HPDE6-E6E7 (cell line): ENCODE results near the gene TMCO2.
A peak's percentile ranks its signal among the peaks of the same experiment; 100 is the strongest.

Source experiments
- DNase-seq: peaks from one replicate; pipeline ENCODE4 v3.0.0; 2011; ENCODE audit warnings: missing footprints; ENCODE audit errors: extremely low spot score

TMCO2 gene

GRCh38 chr1:40257688-40258444, 10.1 kb downstream of the TMCO2 start, which contains the start of gene ZMPSTE24:
Gene ZMPSTE24 (plus strand): TSS chr1:40258236. CDS start chr1:40258272, 36 bp downstream.
- peak; percentile 80 for DNase-seq

GRCh38 chr1:40258445-40258769, 10.7 kb downstream of the TMCO2 start:
- DNase-seq: no peak

- DNase-seq: no peak
Observed at GRCh38 chr1:40264354-40264781, 16.6 kb downstream of the TMCO2 start.

- no peak for DNase-seq
Observed at GRCh38 chr1:40265298-40265697, 17.6 kb downstream of the TMCO2 start.

GRCh38 chr1:40265919-40266318, 18.2 kb downstream of the TMCO2 start:
- no peak for DNase-seq

- no peak for DNase-seq
Observed at GRCh38 chr1:40266786-40267535, 19.2 kb downstream of the TMCO2 start.

- DNase-seq: no peak
Observed at GRCh38 chr1:40267767-40268187, 20.0 kb downstream of the TMCO2 start.

- DNase-seq: no peak
Observed at GRCh38 chr1:40268211-40268610, 20.5 kb downstream of the TMCO2 start.

GRCh38 chr1:40270152-40270834, 22.6 kb downstream of the TMCO2 start:
- peak; percentile 12 for DNase-seq

GRCh38 chr1:40272653-40273213, 25.0 kb downstream of the TMCO2 start:
- no peak for DNase-seq

GRCh38 chr1:40273547-40274166, 25.9 kb downstream of the TMCO2 start:
- DNase-seq: no peak

GRCh38 chr1:40274331-40274730, 26.6 kb downstream of the TMCO2 start:
- DNase-seq: no peak

- DNase-seq: no peak
Observed at GRCh38 chr1:40276122-40276521, 28.4 kb downstream of the TMCO2 start.

GRCh38 chr1:40281853-40282252, 34.1 kb downstream of the TMCO2 start:
- DNase-seq: no peak

- DNase-seq: no peak
Observed at GRCh38 chr1:40291293-40291692, 43.6 kb downstream of the TMCO2 start.

- DNase-seq: no peak
Observed at GRCh38 chr1:40299366-40300248, 51.9 kb downstream of the TMCO2 start.

- DNase-seq: no peak
Observed at GRCh38 chr1:40300249-40300567, 52.5 kb downstream of the TMCO2 start.

- no peak for DNase-seq
Observed at GRCh38 chr1:40300651-40301050, 52.9 kb downstream of the TMCO2 start.

- DNase-seq: no peak
Observed at GRCh38 chr1:40301066-40301465, 53.3 kb downstream of the TMCO2 start.
